Suprapubic skin (tissue), 4 donors: Measurements from ENCODE around the gene FGF4. TPM values are rescaled to one million over a fixed set of nuclear protein-coding genes. Genes with fewer than 3 reads are reported as not detected.

Experiments
- DNase-seq, 2 donors: peaks; one replicate each; pipeline ENCODE4 v3.0.0-alpha.2; 2019; ENCODE audit warnings: low spot score in 2 of 2
- H3K27ac ChIP-seq: fragments of 200-600 bp; sonication (generic); one replicate; pipeline ENCODE4 v1.5.1; 2019
- H3K27me3 ChIP-seq: fragments of 200-600 bp; sonication (generic); one replicate; pipeline ENCODE4 v1.5.1; 2019
- H3K36me3 ChIP-seq: fragments of 200-600 bp; sonication (generic); one replicate; pipeline ENCODE4 v1.5.1; 2019
- H3K4me1 ChIP-seq: fragments of 200-600 bp; sonication (generic); one replicate; pipeline ENCODE4 v1.5.1; 2019
- H3K4me3 ChIP-seq: fragments of 200-600 bp; sonication (generic); one replicate; pipeline ENCODE4 v1.5.1; 2019; ENCODE audit warnings: mild to moderate bottlenecking
- H3K9me3 ChIP-seq: fragments of 200-600 bp; sonication (generic); one replicate; pipeline ENCODE4 v1.5.1; 2019
- CTCF ChIP-seq, 2 donors: fragments of 200-600 bp in 1 of 2; fragments of 450-650 bp in 1 of 2; sonication (generic) in 1 of 2; IDR thresholded peaks; one replicate each; pipeline ENCODE4 v1.5.1; 2016 to 2019; ENCODE audit warnings: antibody characterized with exemption in 2 of 2, mild to moderate bottlenecking in 1 of 2, moderate library complexity in 1 of 2
- EP300 ChIP-seq: sonication (generic); formaldehyde crosslinking; IDR thresholded peaks from one replicate; pipeline ENCODE4 v1.6.1; 2017; ENCODE audit warnings: antibody characterized with exemption
- POLR2A ChIP-seq, 2 donors: fragments of 450-650 bp; IDR thresholded peaks; one replicate each; pipeline ENCODE4 v1.6.1; 2017; ENCODE audit warnings: antibody characterized with exemption in 2 of 2, mild to moderate bottlenecking in 2 of 2, moderate library complexity in 2 of 2
- POLR2AphosphoS5 ChIP-seq, 3 donors: sonication (generic); formaldehyde crosslinking; IDR thresholded peaks; one replicate each; pipeline ENCODE4 v1.6.1; 2017; ENCODE audit warnings: antibody characterized with exemption in 3 of 3
- WGBS: methylation state at CpG from one replicate; pipeline ENCODE4 v1.1.5; 2018; 5-methylcytosine and 5-hydroxymethylcytosine counted together
- total RNA-seq, 4 donors: library from RNA; depleted of rRNA; stranded (reverse); fragments of >200 nt; gene quantifications; one replicate each; pipeline ENCODE4 v1.1.0, GENCODE V29; 2016

FGF4 gene
- total RNA-seq, 4 donors from 2014 or later, result not detected

DNA sequence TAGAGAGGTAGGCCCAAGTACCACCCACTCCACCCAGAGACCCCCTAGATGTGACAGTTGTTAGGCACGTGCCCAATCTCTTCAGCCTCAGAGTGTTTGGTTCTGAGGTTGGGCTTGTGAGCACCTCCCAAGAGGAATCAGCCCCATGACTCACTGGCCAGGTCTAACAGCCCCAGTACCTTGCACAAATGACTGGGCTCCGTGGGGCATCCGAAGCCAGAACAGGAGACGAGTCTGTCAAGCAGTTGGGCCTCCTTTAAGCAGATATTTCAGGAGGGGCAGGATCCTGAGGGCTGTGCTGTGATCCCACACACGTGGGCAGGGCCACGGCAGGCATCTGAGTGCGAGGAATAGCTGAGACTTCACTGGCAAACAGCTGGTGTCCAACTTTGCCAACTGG lies 42.2 kb downstream of the FGF4 start:
- Histone ChIP-seq H3K4me3 (no peak overlapping the region), H3K9me3 (no peaks in the 10 kb centered on the region), H3K27me3 (peaks cover 49% of the 10 kb centered on the region), H3K36me3 (no peaks in the 10 kb centered on the region), H3K27ac (no peak overlapping the region), H3K4me1 (no peaks in the 10 kb centered on the region)
- 65% methylated on average over 7 of the region's 7 CpGs for WGBS
- no peak for TF ChIP-seq EP300
- TF ChIP-seq POLR2A (IDR thresholded peaks at IDR 0.05), result no peak
- no peak for TF ChIP-seq POLR2AphosphoS5 (IDR thresholded peaks at IDR 0.05)
- no peak for TF ChIP-seq CTCF (IDR thresholded peaks at IDR 0.05)
- no peak for DNase-seq

DNA sequence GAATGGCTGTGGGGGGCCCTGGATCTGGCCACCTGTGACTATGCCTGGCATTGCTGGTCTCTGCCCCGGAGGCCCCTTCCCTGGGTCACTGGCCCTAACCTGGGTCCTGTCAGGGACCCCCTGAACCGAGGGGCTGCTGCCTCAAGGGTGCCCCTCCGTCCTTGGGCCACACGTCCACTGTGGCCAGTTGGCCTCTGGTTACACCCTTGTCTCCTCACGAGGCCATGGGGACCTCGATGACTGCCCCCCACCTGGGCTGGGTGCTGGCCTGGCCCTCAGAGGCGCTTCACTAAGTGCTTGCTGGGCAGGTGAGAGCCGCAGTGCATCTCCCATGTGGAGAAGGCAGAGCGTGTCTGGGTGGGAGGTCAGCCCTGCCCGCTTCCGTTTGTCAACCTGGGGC lies 44.0 kb downstream of the FGF4 start:
- H3K4me3 ChIP-seq, result no peak overlapping the region
- no peak for DNase-seq
- H3K27me3 ChIP-seq, result peaks cover 65% of the 10 kb centered on the region
- no peaks in the 10 kb centered on the region for H3K9me3 ChIP-seq
- TF ChIP-seq CTCF (IDR thresholded peaks at IDR 0.05) (no peak), EP300 (no peak)
- no peaks in the 10 kb centered on the region for H3K36me3 ChIP-seq
- H3K27ac ChIP-seq, result no peak overlapping the region
- 91% methylated on average over 7 of the region's 11 CpGs for WGBS
- no peaks in the 10 kb centered on the region for H3K4me1 ChIP-seq

GRCh38 chr11:69730500-69730899 lies 44.6 kb downstream of the FGF4 start:
- Histone ChIP-seq H3K4me3 (no peak overlapping the region), H3K36me3 (no peaks in the 10 kb centered on the region), H3K9me3 (no peaks in the 10 kb centered on the region), H3K27me3 (peaks cover 70% of the 10 kb centered on the region), H3K27ac (no peak overlapping the region), H3K4me1 (no peaks in the 10 kb centered on the region)
- no peak for DNase-seq
- WGBS, result 86% methylated on average over 8 of the region's 8 CpGs
- TF ChIP-seq POLR2AphosphoS5 (IDR thresholded peaks at IDR 0.05) (no peak), CTCF (IDR thresholded peaks at IDR 0.05) (no peak), POLR2A (IDR thresholded peaks at IDR 0.05) (no peak), EP300 (no peak)

GRCh38 chr11:69729252-69729651 lies 45.9 kb downstream of the FGF4 start:
- no peak overlapping the region for H3K27ac ChIP-seq
- TF ChIP-seq POLR2AphosphoS5 (IDR thresholded peaks at IDR 0.05) (no peak), POLR2A (IDR thresholded peaks at IDR 0.05) (no peak), CTCF (IDR thresholded peaks at IDR 0.05) (no peak), EP300 (no peak)
- no peak overlapping the region for H3K4me3 ChIP-seq
- H3K4me1 ChIP-seq, result no peaks in the 10 kb centered on the region
- H3K9me3 ChIP-seq, result no peaks in the 10 kb centered on the region
- DNase-seq, result no peak
- peaks cover 81% of the 10 kb centered on the region for H3K27me3 ChIP-seq
- WGBS, result 98% methylated on average over 3 of the region's 9 CpGs
- no peaks in the 10 kb centered on the region for H3K36me3 ChIP-seq

- H3K4me3 ChIP-seq, result no peak overlapping the region
- WGBS, result 88% methylated on average over 8 of the region's 10 CpGs
- TF ChIP-seq POLR2AphosphoS5 (IDR thresholded peaks at IDR 0.05) (no peak), POLR2A (IDR thresholded peaks at IDR 0.05) (no peak), CTCF (IDR thresholded peaks at IDR 0.05) (no peak), EP300 (no peak)
Measured at GRCh38 chr11:69727266-69727665, 47.9 kb downstream of the FGF4 start.

More at GRCh38 chr11:69727266-69727665, 47.9 kb downstream of the FGF4 start:
- no peaks in the 10 kb centered on the region for H3K36me3 ChIP-seq
- DNase-seq, result no peak
- H3K9me3 ChIP-seq, result no peaks in the 10 kb centered on the region
- H3K27ac ChIP-seq, result no peak overlapping the region
- H3K27me3 ChIP-seq, result peaks cover 89% of the 10 kb centered on the region
- H3K4me1 ChIP-seq, result no peaks in the 10 kb centered on the region
